IMR-90 (cell line): ENCODE measurements around the gene BFAR. TPM values are rescaled to one million over a fixed set of nuclear protein-coding genes. Genes with fewer than 3 reads are reported as not detected.
"Not testable (repeated sequence)": the region's sequence is repeated elsewhere in the genome, so short reads cannot be mapped to it uniquely, and the experiment has no call there.

Experiments used
- ATAC-seq: fragments of 200-7000 bp; cut with Tn5 transposase; 2 replicates; pipeline ENCODE4 v1.9.1; 2020; ENCODE audit warnings: low read depth, mild to moderate bottlenecking, moderate library complexity
- BruUV-seq: library from RNA; stranded (reverse); fragments of 400-500 nt; replicated peaks from 2 replicates; lab custom pipeline; 2021; lab: Mats Ljungman, UMichigan
- CTCF ChIA-PET: fragments of 300-600 bp; formaldehyde crosslinking; extraction: SDS; loops from one replicate; lab custom pipeline; 2021; ENCODE audit warnings: antibody characterized with exemption; lab: Yijun Ruan, JAX
- POLR2A ChIA-PET: fragments of 300-600 bp; sonication (Branson Sonifier 250); formaldehyde crosslinking; loops from one replicate; lab custom pipeline; 2022; ENCODE audit warnings: antibody characterized with exemption; ENCODE audit not compliant: unreplicated experiment; lab: Charles Lee
- DNase-seq: peaks from one replicate; pipeline ENCODE4 v3.0.0; 2013
- H2AFZ ChIP-seq: replicated peaks from 2 replicates; pipeline ENCODE3; 2013; ENCODE audit warnings: low read length, mild to moderate bottlenecking; ENCODE audit not compliant: poor library complexity
- H2AK5ac ChIP-seq: 2 replicates; pipeline ENCODE4 v1.6.1; 2013; ENCODE audit warnings: low read depth, low read length, inconsistent platforms
- H2AK9ac ChIP-seq: replicated peaks from 2 replicates; pipeline ENCODE3; 2013; ENCODE audit warnings: mild to moderate bottlenecking, low read depth, low read length, moderate library complexity; ENCODE audit not compliant: poor library complexity
- H2BK120ac ChIP-seq: 2 replicates; pipeline ENCODE4 v1.6.1; 2013; ENCODE audit warnings: low read depth, low read length, inconsistent platforms
- H2BK15ac ChIP-seq: 3 replicates; pipeline ENCODE4 v1.6.1; 2013; ENCODE audit warnings: low read depth, low read length, inconsistent platforms
- H2BK20ac ChIP-seq: 2 replicates; pipeline ENCODE4 v1.6.1; 2013; ENCODE audit warnings: low read depth, mild to moderate bottlenecking, inconsistent platforms, low read length, moderate library complexity
- H2BK5ac ChIP-seq: 2 replicates; pipeline ENCODE4 v1.6.1; 2013; ENCODE audit warnings: mild to moderate bottlenecking, low read depth, low read length, inconsistent platforms; ENCODE audit not compliant: poor library complexity, severe bottlenecking
- H3K14ac ChIP-seq: replicated peaks from 2 replicates; pipeline ENCODE4 v1.6.1; 2013; ENCODE audit warnings: low read depth, low read length, inconsistent platforms
- H3K18ac ChIP-seq: 2 replicates; pipeline ENCODE4 v1.6.1; 2013; ENCODE audit warnings: low read depth, low read length, control low read depth
- H3K23ac ChIP-seq: 2 replicates; pipeline ENCODE4 v1.6.1; 2013; ENCODE audit warnings: low read depth, low read length, inconsistent platforms
- H3K27ac ChIP-seq: 2 replicates; pipeline ENCODE4 v1.5.1; 2013; ENCODE audit warnings: mild to moderate bottlenecking, control low read depth, low read length; ENCODE audit not compliant: insufficient read depth
- H3K27me3 ChIP-seq: 2 replicates; pipeline ENCODE4 v1.6.1; 2013; ENCODE audit warnings: low read length; ENCODE audit not compliant: control insufficient read depth, insufficient read depth
- H3K36me3 ChIP-seq: 2 replicates; pipeline ENCODE4 v1.6.1; 2013; ENCODE audit warnings: low read length, mixed read lengths; ENCODE audit not compliant: control insufficient read depth, insufficient read depth
- H3K4ac ChIP-seq: 2 replicates; pipeline ENCODE4 v1.6.1; 2013; ENCODE audit warnings: low read depth, low read length, inconsistent platforms
- H3K4me1 ChIP-seq: 2 replicates; pipeline ENCODE4 v1.6.1; 2013; ENCODE audit warnings: low read length, mixed read lengths; ENCODE audit not compliant: control insufficient read depth, insufficient read depth
- H3K4me2 ChIP-seq: 2 replicates; pipeline ENCODE4 v1.6.1; 2013; ENCODE audit warnings: low read depth, mild to moderate bottlenecking, control low read depth, low read length, moderate library complexity
- H3K4me3 ChIP-seq: 2 replicates; pipeline ENCODE4 v1.5.1; 2013; ENCODE audit warnings: low read depth, mild to moderate bottlenecking, control low read depth, low read length, moderate library complexity; ENCODE audit not compliant: insufficient read depth
- H3K56ac ChIP-seq: 2 replicates; pipeline ENCODE4 v1.6.1; 2013; ENCODE audit warnings: low read length, inconsistent platforms; ENCODE audit not compliant: insufficient read depth; ENCODE audit errors: extremely low read depth
- H3K79me1 ChIP-seq, 2 experiments: 2 replicates each; pipeline ENCODE4 v1.6.1; 2013; ENCODE audit warnings: low read length in 2 of 2, inconsistent platforms in 1 of 2, low read depth in 1 of 2
- H3K9ac ChIP-seq: 2 replicates; pipeline ENCODE4 v1.6.1; 2013; ENCODE audit warnings: low read depth, low read length, control low read depth
- H3K9me1 ChIP-seq: 2 replicates; pipeline ENCODE4 v1.6.1; 2013; ENCODE audit warnings: low read length, inconsistent platforms; ENCODE audit not compliant: insufficient read depth
- H3K9me3 ChIP-seq: 2 replicates; pipeline ENCODE4 v1.6.1; 2013; ENCODE audit warnings: low read length; ENCODE audit not compliant: control insufficient read depth, insufficient read depth
- H4K20me1 ChIP-seq: 2 replicates; pipeline ENCODE4 v1.6.1; 2013; ENCODE audit warnings: low read length, inconsistent platforms; ENCODE audit not compliant: insufficient read depth
- H4K5ac ChIP-seq: 2 replicates; pipeline ENCODE4 v1.6.1; 2013; ENCODE audit warnings: mild to moderate bottlenecking, low read depth, low read length, control low read depth
- H4K8ac ChIP-seq, 2 experiments: 2 replicates each; pipeline ENCODE4 v1.6.1; 2013; ENCODE audit warnings: low read depth in 2 of 2, low read length in 2 of 2, control low read depth in 1 of 2, inconsistent platforms in 1 of 2
- H4K91ac ChIP-seq: 2 replicates; pipeline ENCODE4 v1.6.1; 2013; ENCODE audit warnings: low read depth, low read length, inconsistent platforms; ENCODE audit not compliant: insufficient read depth
- WGBS, 2 experiments: methylation state at CpG; one replicate each; pipeline versions ENCODE4 v1.1.5 to v1.1.7; 2013; ENCODE audit warnings: missing lambda C conversion rate in 2 of 2; ENCODE audit not compliant: insufficient read length in 1 of 2; ENCODE audit errors: extremely low coverage in 2 of 2; 5-methylcytosine and 5-hydroxymethylcytosine counted together
- dilution Hi-C: fragments of 300-500 bp; cut with HindIII; formaldehyde crosslinking; loops from one replicate; pipeline ENCODE4 v1.14.3; 2018; ENCODE audit warnings: low sequenced_read_pairs; ENCODE audit not compliant: unreplicated experiment
- in situ Hi-C: fragments of 300-500 bp; cut with MboI; formaldehyde crosslinking; loops from 3 replicates; pipeline ENCODE4 v1.14.3; 2019; ENCODE audit warnings: low sequenced_read_pairs, inconsistent platforms, mixed read lengths
- intact Hi-C: fragments of 100-400 bp; cut with micrococcal nuclease; formaldehyde crosslinking; loops from 2 replicates; pipeline ENCODE4 v1.10.0; 2022
- polyA plus RNA-seq, 3 experiments: library from polyadenylated mRNA; depleted of rRNA; stranded (reverse); fragments of >200 nt; gene quantifications; 2 replicates each; pipeline ENCODE4 v1.2.3, GENCODE V29; 2012; ENCODE audit warnings: low replicate concordance in 1 of 3
- total RNA-seq: library from RNA; depleted of rRNA; stranded (reverse); fragments of >200 nt; gene quantifications from 2 replicates; pipeline ENCODE4 v1.2.3, GENCODE V29; 2012

The BFAR gene
- total and polyA plus RNA-seq, 2 of the 4 experiments (the other 2 are of a cell fraction): 46.6 to 56.5 TPM

- H3K4me3 ChIP-seq, H3K14ac ChIP-seq, H4K8ac ChIP-seq, H4K91ac ChIP-seq, H3K36me3 ChIP-seq, H3K9me1 ChIP-seq, in situ Hi-C loops, ATAC-seq, H3K18ac ChIP-seq, dilution Hi-C loops, intact Hi-C loops, H2BK15ac ChIP-seq, H4K5ac ChIP-seq, H4K20me1 ChIP-seq, CTCF ChIA-PET, H3K4me2 ChIP-seq, H3K9me3 ChIP-seq, H2AFZ ChIP-seq, H3K4ac ChIP-seq, H3K27ac ChIP-seq, H2AK9ac ChIP-seq, H3K23ac ChIP-seq, DNase-seq, H2BK5ac ChIP-seq, H3K56ac ChIP-seq, H2AK5ac ChIP-seq, H3K27me3 ChIP-seq, H3K9ac ChIP-seq, H3K4me1 ChIP-seq, POLR2A ChIA-PET, BruUV-seq, H2BK120ac ChIP-seq, H2BK20ac ChIP-seq, H3K79me1 ChIP-seq: not testable (repeated sequence)
- 76% methylated on average over 2 of the region's 7 CpGs; no CpG with 5 or more reads in 1 of the 2 experiments for WGBS, 2 experiments
These were observed 47.6 kb downstream of the BFAR start for GRCh38 chr16:14680396-14680795.
